HFF-Myc (cell line): Measurements from ENCODE around the gene FCGR1A.
"Not testable (repeated sequence)": the region's sequence is repeated elsewhere in the genome, so short reads cannot be mapped to it uniquely, and the experiment has no call there.

ENCODE experiments used
- DNase-seq: peaks from one replicate; pipeline ENCODE4 v3.0.0-alpha.2; 2011; ENCODE audit warnings: low read depth; ENCODE audit errors: extremely low read depth
- H3K4me3 ChIP-seq: replicated peaks from 2 replicates; pipeline ENCODE4 v1.5.1; 2011; ENCODE audit warnings: low read depth, mild to moderate bottlenecking, control low read depth, low read length
- TF ChIP-seq, protein P1 (sequence below): IDR thresholded peaks from 2 replicates; pipeline ENCODE4 v1.5.1; 2012; ENCODE audit warnings: mild to moderate bottlenecking, low read depth, low read length, control low read depth; ENCODE audit errors: missing control alignments

FCGR1A gene

DNA sequence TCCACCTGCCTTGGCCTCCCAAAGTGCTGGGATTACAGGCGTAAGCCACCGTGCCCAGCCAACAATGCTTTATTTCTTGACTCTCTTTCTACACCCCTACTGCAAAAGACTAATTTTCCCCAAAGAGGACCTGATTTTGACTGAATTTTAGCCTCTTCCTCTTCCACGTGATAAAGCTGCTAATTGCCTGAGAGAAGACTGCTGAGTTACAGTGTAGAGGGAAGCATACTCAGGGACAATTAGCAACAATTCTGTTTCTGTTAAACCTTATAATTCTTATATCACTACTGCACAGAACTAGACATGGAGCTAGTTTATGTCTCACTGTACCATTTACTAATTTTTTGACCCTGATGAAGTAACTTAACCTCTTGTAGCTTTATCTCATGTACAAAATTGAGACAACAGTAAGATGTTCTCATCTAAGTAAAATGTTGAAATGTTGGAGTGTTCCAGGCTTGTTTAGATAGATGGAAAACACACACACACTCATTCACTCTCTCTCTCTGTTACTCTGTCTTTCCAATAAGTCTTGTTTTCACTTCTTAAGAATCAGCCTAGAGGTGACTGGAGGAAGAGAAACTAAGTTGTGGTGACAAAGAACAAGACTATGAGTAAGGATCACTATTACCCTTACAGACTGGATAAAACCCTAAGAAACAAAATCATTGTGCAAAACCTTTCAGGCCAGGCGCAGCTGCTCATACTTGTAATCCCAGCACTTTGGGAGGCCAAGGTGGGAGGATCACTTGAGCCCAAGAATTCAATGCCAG, 10.7 kb upstream of the FCGR1A start:
- DNase-seq, H3K4me3 ChIP-seq: not testable (repeated sequence)

DNA sequence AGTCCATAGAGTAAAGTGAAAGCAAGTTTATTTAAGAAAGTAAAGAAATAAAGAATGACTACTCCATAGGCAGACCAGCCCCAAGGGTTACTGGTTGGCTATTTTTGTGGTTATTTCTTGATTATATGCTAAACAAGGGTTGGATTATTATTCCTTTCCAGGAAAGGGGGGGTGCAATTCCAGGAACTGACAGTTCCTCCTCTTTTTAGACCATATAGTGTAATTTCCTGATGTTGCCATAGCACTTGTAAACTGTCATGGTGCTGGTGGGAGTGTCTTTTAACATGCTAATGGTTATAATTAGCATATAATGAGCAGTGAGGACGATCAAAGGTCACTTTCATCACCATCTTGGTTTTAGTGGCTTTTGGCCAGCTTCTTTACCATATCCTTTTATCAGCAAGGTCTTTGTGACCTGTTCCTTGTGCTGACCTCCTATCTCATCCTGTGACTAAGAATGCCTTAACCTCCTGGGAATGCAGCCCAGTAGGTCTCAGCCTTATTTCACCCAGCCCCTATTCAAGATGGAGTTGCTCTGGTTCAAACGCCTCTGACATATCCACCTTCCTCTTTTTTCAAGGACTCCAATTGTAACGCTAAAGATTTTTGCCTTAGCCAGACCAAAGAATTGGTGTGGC, 6.9 kb upstream of the FCGR1A start:
- DNase-seq, H3K4me3 ChIP-seq: not testable (repeated sequence)

GRCh38 chr1:149777084-149777483, 5.4 kb upstream of the FCGR1A start:
- DNase-seq, H3K4me3 ChIP-seq: not testable (repeated sequence)

- H3K4me3 ChIP-seq, DNase-seq: not testable (repeated sequence)
Measured at GRCh38 chr1:149778313-149778712, 4.2 kb upstream of the FCGR1A start.

GRCh38 chr1:149781413-149781984, 995 bp upstream of the FCGR1A start:
- H3K4me3 ChIP-seq, DNase-seq: not testable (repeated sequence)

DNA sequence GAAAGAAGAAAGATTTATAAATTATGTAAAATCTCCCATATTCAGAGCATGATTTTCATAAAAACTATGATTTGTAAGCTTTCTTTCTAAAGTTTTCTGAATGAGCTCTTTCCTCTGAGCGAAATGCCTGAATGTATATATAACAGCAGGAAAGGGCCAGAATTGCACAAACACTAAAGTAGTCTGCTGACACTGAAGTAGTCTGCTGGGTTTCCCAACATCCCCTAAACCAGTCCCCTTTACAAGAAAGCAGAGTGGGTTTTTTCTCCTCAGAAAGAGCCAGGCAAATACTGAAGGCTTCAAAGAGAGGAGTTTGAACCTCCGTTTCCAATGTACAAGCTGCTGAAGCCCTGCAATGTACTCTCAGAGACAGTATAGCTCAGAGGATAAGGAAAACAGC, 795 bp downstream of the FCGR1A start:
- DNase-seq, H3K4me3 ChIP-seq: not testable (repeated sequence)

DNA sequence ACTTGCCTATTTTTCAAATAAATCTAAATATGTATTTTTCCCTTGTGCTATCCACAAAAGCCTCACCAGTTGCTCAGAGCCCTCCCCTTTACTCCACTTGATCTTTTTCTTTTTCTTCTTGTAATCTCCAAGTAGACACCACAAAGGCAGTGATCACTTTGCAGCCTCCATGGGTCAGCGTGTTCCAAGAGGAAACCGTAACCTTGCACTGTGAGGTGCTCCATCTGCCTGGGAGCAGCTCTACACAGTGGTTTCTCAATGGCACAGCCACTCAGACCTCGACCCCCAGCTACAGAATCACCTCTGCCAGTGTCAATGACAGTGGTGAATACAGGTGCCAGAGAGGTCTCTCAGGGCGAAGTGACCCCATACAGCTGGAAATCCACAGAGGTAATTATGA, 1.4 kb downstream of the FCGR1A start:
- not testable (repeated sequence) for DNase-seq, H3K4me3 ChIP-seq

DNA sequence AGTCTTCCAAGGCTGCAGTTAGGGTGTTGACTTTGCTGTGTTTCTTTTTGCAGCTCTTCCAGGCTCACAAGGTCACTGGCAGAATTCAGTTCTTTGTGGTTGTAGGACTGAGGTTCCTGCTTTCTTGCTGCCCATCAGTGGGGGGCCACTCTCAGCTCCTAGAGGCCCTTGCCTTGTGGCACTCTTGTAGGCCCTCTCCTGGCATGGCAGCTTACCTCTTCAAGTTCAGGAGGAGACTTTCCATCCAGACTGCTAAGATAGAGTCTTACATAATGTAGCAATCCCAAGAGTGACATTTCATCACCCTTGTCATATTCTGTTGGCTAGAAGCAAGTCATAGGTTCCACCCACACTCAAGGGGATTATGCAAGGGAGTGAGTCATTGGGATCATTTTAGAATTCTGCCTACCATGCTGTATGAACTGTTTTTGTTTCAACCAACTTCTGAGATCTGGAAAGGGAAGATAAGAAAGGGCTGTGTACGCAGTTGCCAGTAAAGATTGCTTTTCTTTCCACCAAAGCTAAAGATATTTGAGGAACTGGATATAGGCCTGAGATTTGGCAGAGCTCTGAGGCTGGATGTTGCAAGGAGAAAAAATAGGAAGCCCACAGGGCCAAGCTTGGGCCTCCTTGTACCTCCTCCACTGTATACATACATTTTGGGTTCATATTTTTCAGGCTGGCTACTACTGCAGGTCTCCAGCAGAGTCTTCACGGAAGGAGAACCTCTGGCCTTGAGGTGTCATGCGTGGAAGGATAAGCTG, 5.4 kb downstream of the FCGR1A start:
- DNase-seq, H3K4me3 ChIP-seq: not testable (repeated sequence)

DNA sequence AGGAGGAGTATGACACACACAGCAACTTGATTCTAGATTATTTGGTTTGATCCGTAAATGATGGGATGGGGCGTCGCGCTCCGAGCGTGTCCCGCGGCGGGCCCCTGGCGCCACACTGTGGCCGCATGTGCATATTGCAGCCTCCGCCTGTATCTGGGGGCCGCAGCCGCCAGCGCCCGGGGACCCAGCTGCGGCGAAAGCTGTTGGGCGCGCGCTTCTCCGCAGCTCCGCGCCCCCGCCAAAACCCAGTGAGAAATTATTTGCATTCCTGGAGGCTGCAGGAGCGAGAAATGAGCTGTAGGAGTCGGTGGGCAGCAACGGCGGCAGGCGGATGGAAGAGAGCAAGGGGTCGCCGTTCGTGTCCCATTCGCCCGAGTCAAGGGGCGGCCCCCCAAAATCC, 10.0 kb downstream of the FCGR1A start:
- not testable (repeated sequence) for DNase-seq
- TF ChIP-seq, protein P1, sequence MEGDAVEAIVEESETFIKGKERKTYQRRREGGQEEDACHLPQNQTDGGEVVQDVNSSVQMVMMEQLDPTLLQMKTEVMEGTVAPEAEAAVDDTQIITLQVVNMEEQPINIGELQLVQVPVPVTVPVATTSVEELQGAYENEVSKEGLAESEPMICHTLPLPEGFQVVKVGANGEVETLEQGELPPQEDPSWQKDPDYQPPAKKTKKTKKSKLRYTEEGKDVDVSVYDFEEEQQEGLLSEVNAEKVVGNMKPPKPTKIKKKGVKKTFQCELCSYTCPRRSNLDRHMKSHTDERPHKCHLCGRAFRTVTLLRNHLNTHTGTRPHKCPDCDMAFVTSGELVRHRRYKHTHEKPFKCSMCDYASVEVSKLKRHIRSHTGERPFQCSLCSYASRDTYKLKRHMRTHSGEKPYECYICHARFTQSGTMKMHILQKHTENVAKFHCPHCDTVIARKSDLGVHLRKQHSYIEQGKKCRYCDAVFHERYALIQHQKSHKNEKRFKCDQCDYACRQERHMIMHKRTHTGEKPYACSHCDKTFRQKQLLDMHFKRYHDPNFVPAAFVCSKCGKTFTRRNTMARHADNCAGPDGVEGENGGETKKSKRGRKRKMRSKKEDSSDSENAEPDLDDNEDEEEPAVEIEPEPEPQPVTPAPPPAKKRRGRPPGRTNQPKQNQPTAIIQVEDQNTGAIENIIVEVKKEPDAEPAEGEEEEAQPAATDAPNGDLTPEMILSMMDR: peak; percentile 10
- peak overlapping the region; percentile 34 for H3K4me3 ChIP-seq

DNA sequence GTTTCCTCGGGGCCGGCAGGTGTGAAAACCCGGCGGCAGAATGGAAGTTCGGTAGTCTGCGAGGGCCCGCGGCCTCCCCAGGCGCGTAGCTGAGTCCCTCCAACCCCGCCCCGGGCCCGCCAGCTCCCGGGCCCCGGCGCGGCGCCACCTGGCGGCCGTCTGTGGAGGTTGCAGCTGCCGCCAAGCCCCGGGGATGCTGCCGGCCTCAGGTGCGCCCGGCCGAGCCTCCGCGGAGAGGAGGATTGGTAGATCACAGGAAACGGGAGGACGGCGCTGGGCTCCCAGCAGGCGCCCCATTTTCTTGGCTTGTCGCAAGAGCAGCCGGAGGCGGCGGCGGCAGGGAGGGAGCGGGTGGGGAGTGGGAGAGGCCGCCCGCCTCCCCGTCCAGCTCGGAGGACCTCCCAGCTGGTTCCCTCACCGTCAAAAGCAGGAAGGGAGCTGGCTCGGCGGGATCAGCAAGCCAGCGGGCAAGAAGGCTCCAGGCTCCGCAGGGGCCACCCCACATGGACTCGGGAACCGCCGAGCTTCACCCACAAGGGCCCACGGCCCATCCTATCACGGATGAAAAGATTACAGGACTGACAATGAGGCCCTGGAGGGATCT, 10.5 kb downstream of the FCGR1A start:
- DNase-seq: not testable (repeated sequence)
- peak overlapping the region; percentile 34 for H3K4me3 ChIP-seq
- TF ChIP-seq, protein P1: peak; percentile 32

- H3K4me3 ChIP-seq, DNase-seq: not testable (repeated sequence)
Measured at GRCh38 chr1:149793885-149794284, 11.4 kb downstream of the FCGR1A start.

GRCh38 chr1:149801628-149802027, 19.1 kb downstream of the FCGR1A start:
- DNase-seq, H3K4me3 ChIP-seq: not testable (repeated sequence)

DNA sequence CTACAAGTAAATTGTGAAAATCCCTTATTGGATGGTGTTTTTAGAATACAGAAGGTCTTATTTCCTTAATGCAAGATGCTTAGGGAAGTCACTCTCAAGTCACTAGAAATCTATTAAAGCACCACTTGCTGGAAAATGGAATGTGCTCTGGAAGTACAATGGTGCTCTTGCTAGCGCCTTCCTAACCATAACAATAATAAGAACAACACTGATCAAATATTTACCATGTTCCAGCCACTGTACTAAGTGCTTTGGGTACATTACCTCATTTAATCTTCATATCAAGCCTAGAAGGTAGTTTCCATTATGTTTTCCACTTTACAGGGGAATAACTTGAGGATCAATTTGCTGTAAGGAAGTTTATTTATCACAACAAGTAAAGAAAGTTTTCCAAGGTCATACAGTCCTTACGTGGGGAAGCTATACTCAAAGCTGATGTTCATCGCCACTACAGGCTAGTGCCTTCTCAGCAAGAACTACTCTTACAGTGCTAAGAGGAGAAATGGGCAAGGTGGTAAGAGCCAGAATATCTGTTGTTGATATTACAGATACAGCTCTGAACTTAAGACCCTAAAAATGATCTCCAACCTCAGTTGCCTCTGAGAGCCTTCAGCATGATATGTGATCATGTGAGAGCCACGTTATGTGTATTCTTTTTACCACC, 22.1 kb downstream of the FCGR1A start:
- H3K4me3 ChIP-seq, DNase-seq: not testable (repeated sequence)

GRCh38 chr1:149810697-149811405, 28.4 kb downstream of the FCGR1A start:
- peak overlapping the region; percentile 43 for H3K4me3 ChIP-seq
- DNase-seq: not testable (repeated sequence)
